ENCODE results near the gene FBXO15. TPM values are rescaled to one million over a fixed set of nuclear protein-coding genes. Genes with fewer than 3 reads are reported as not detected.

Gene FBXO15
- total and polyA plus RNA-seq, 2 of the 13 experiments (the other 11 are each of a cell fraction or from before 2014, with no cell fraction given): 0.09 to 0.12 TPM

DNA sequence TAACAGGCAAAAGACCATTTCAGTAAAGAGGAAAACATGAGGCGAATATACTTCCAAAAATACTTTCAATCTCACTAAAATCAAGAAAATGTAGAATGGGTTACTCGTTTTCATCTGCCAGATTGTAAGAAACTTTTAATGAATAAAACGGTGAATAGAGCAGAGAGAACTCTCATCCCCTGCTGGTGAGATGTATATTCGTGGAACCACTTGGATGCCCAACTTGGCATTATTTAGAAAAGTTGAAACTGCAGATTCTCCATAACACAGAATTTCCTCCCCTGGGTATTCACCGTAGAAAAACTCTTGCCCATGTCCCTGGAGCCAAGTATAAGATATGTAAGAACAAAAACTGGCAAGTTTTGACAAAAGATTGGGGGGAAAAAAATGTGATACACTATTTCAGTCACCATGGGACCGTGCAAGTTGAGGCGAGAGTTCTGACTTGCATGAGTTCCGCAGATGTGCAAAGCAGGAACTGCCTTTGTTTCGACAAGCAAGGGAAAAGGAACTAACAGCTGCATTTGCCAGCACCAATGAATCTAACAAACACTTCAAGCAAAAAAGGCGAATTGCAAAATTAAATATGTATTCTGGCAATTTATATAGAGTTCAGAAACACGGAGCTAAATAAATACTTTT is 15.5 kb upstream of the FBXO15 start (continued):
- TF ChIP-seq, protein P1, sequence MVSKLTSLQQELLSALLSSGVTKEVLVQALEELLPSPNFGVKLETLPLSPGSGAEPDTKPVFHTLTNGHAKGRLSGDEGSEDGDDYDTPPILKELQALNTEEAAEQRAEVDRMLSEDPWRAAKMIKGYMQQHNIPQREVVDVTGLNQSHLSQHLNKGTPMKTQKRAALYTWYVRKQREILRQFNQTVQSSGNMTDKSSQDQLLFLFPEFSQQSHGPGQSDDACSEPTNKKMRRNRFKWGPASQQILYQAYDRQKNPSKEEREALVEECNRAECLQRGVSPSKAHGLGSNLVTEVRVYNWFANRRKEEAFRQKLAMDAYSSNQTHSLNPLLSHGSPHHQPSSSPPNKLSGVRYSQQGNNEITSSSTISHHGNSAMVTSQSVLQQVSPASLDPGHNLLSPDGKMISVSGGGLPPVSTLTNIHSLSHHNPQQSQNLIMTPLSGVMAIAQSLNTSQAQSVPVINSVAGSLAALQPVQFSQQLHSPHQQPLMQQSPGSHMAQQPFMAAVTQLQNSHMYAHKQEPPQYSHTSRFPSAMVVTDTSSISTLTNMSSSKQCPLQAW (CRISPR knock-in tag; IDR thresholded peaks at IDR 0.05): no peak
- TF ChIP-seq ZC3H13 (CRISPR knock-in tag; IDR thresholded peaks at IDR 0.05): no peak
- TF ChIP-seq KDM3A (CRISPR knock-in tag; IDR thresholded peaks at IDR 0.05; ENCODE audit: low read depth): no peak
- no peak for TF ChIP-seq ZNF792 (CRISPR knock-in tag; IDR thresholded peaks at IDR 0.05)
- TF ChIP-seq GZF1 (CRISPR knock-in tag; IDR thresholded peaks at IDR 0.05): no peak
- no peak for TF ChIP-seq ZNF615 (CRISPR knock-in tag; IDR thresholded peaks at IDR 0.05; ENCODE audit: borderline replicate concordance)
- no peak for TF ChIP-seq ZSCAN25 (CRISPR knock-in tag; IDR thresholded peaks at IDR 0.05)
- no peak for TF ChIP-seq MED8 (CRISPR knock-in tag; IDR thresholded peaks at IDR 0.05; ENCODE audit: insufficient replicate concordance)

DNA sequence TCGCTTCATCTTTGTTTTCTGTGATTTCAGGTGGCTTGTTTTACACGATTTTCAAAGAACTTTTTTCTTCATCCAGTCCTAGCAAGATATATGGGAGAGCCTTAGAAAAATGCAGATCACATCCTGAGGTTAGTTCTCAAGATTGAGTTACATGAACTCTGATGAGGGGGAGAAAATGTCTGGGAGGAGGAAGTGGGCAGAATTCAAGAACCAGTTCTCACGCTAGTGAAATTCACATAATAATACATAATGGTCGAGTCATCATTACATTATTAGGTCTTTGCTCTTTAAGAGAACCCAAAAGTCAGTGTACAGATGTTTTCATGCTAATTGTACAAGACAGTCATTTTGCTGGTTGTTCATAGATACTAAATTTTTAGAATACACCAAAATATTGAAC is 7.6 kb upstream of the FBXO15 start:
- Histone ChIP-seq H3K36me3 (replicated peaks in 1 of 2; ENCODE audit: control insufficient read depth in 1 of 2, insufficient read depth in 2 of 2, low read length in 2 of 2) (peaks cover 16 to 61% of the 10 kb centered on the region in 2 experiments), H3K4me1 (ENCODE audit: insufficient read depth, low read length) (peaks cover 12% of the 10 kb centered on the region), H3K4me2 (ENCODE audit: low read depth, low read length) (no peak overlapping the region), H3K27ac (ENCODE audit: extremely low read length, insufficient read depth, low read length) (no peak overlapping the region), H4K20me1 (ENCODE audit: insufficient read depth, low read length) (no peaks in the 10 kb centered on the region), H3K9me3 (ENCODE audit: low read length) (no peaks in the 10 kb centered on the region), H3K4me3 (replicated peaks in 1 of 3; ENCODE audit: insufficient read depth in 1 of 3, low read depth in 2 of 3, low read length in 3 of 3) (no peak overlapping the region), H3K27me3 (ENCODE audit: control insufficient read depth in 1 of 2, insufficient read depth in 2 of 2, low read length in 2 of 2) (no peaks in the 10 kb centered on the region), H3K79me2 (ENCODE audit: insufficient read depth, low read length) (peaks cover 32% of the 10 kb centered on the region), H2AFZ (ENCODE audit: low read length) (no peak overlapping the region), H3K9ac (ENCODE audit: insufficient read depth, low read depth, low read length) (no peak overlapping the region)
- ATAC-seq (no peak), DNase-seq (ENCODE audit: low spot score) (no peak), FAIRE-seq (no peak)
- POLR2A ChIA-PET: no interaction called here
- 92% methylated on average over 4 of the region's 4 CpGs for WGBS (ENCODE audit: low lambda C conversion rate)
- in situ Hi-C loops (cut with HindIII; ENCODE audit: extremely low pct_ligation_motif_present, low pct_unique_long_range_greater_than_20kb): no loop called here
- CTCF ChIA-PET (ENCODE audit: low intra/inter-chr PET ratio, low total read pairs): no interaction called here
- no TSS peak for BruUV-seq (replicated peaks)
- intact Hi-C loops (cut with micrococcal nuclease; ENCODE audit: unreplicated experiment): no loop called here
- TF ChIP-seq NFYB (CRISPR knock-in tag; IDR thresholded peaks at IDR 0.05): no peak
- no peak for TF ChIP-seq ZNF468 (CRISPR knock-in tag; IDR thresholded peaks at IDR 0.05)
- TF ChIP-seq SP1 (IDR thresholded peaks at IDR 0.05): no peak
- no peak for TF ChIP-seq SP1 (CRISPR knock-in tag; IDR thresholded peaks at IDR 0.05)
- no peak for TF ChIP-seq CHD2 (IDR thresholded peaks at IDR 0.05; ENCODE audit: low read depth, low read length)
- TF ChIP-seq SIX1 (CRISPR knock-in tag; IDR thresholded peaks at IDR 0.05; ENCODE audit: borderline replicate concordance): no peak
- TF ChIP-seq ZNF839 (CRISPR knock-in tag; IDR thresholded peaks at IDR 0.05; ENCODE audit: borderline replicate concordance): no peak
- no peak for TF ChIP-seq ZNF761 (CRISPR knock-in tag; conservative IDR thresholded peaks at IDR 0.05)
- TF ChIP-seq, protein P2, sequence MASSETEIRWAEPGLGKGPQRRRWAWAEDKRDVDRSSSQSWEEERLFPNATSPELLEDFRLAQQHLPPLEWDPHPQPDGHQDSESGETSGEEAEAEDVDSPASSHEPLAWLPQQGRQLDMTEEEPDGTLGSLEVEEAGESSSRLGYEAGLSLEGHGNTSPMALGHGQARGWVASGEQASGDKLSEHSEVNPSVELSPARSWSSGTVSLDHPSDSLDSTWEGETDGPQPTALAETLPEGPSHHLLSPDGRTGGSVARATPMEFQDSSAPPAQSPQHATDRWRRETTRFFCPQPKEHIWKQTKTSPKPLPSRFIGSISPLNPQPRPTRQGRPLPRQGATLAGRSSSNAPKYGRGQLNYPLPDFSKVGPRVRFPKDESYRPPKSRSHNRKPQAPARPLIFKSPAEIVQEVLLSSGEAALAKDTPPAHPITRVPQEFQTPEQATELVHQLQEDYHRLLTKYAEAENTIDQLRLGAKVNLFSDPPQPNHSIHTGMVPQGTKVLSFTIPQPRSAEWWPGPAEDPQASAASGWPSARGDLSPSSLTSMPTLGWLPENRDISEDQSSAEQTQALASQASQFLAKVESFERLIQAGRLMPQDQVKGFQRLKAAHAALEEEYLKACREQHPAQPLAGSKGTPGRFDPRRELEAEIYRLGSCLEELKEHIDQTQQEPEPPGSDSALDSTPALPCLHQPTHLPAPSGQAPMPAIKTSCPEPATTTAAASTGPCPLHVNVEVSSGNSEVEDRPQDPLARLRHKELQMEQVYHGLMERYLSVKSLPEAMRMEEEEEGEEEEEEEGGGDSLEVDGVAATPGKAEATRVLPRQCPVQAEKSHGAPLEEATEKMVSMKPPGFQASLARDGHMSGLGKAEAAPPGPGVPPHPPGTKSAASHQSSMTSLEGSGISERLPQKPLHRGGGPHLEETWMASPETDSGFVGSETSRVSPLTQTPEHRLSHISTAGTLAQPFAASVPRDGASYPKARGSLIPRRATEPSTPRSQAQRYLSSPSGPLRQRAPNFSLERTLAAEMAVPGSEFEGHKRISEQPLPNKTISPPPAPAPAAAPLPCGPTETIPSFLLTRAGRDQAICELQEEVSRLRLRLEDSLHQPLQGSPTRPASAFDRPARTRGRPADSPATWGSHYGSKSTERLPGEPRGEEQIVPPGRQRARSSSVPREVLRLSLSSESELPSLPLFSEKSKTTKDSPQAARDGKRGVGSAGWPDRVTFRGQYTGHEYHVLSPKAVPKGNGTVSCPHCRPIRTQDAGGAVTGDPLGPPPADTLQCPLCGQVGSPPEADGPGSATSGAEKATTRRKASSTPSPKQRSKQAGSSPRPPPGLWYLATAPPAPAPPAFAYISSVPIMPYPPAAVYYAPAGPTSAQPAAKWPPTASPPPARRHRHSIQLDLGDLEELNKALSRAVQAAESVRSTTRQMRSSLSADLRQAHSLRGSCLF (CRISPR knock-in tag; IDR thresholded peaks at IDR 0.05; ENCODE audit: borderline replicate concordance): no peak
